OCI-LY3 (cell line): ENCODE measurements around the gene ELMO1.

ENCODE experiments used
- EZH2phosphoT487 ChIP-seq: fragments of 200-600 bp; shearing (Covaris generic); IDR thresholded peaks from 2 replicates; pipeline ENCODE4 v1.6.1; 2018; ENCODE audit warnings: antibody characterized with exemption, mixed run types, low read depth
- TF ChIP-seq, protein P1 (sequence below): fragments of 200-600, 300-600 bp; sonication (generic); IDR thresholded peaks from 2 replicates; pipeline ENCODE4 v1.5.1; 2014; ENCODE audit warnings: antibody characterized with exemption, low read length, low read depth

DNA sequence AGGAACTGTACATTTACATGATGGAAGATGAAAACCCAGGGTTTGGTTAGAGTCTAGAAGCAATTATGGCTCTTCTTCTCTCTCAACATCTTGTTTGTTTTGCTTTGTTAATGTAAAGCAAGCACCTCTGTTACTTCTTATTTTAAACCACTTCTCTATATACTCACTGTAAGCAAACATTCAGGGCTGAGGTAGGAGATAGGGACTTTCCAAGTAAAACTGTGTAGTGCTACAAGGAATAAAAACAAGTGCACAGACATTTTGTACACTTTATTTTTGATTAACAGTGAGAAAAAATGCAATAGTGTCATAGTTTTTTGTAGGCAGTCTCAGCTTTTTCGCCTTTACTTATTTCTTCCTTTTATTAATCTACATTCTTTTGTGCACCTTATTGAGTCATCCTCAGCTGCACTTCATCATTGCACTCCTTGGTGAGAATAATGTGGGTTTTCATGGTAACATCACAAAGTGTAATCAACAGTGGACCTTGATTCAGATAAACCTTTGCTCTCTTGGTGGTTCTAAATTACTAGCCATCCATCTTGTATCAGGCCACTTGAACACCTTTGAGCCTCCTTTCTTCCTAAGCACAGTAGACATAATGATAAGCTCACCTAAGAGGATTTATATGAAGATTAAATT is 52.9 kb downstream of the ELMO1 start:
- TF ChIP-seq, protein P1, sequence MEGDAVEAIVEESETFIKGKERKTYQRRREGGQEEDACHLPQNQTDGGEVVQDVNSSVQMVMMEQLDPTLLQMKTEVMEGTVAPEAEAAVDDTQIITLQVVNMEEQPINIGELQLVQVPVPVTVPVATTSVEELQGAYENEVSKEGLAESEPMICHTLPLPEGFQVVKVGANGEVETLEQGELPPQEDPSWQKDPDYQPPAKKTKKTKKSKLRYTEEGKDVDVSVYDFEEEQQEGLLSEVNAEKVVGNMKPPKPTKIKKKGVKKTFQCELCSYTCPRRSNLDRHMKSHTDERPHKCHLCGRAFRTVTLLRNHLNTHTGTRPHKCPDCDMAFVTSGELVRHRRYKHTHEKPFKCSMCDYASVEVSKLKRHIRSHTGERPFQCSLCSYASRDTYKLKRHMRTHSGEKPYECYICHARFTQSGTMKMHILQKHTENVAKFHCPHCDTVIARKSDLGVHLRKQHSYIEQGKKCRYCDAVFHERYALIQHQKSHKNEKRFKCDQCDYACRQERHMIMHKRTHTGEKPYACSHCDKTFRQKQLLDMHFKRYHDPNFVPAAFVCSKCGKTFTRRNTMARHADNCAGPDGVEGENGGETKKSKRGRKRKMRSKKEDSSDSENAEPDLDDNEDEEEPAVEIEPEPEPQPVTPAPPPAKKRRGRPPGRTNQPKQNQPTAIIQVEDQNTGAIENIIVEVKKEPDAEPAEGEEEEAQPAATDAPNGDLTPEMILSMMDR = no peak
- TF ChIP-seq EZH2phosphoT487 = no peak
